Activated T-helper 1 cell treated with anti-CD3 and anti-CD28 coated beads, Interleukin-12 subunit alpha, Interleukin-12 subunit beta, Interleukin-2, Interleukin-4 antibody, amounts not matched to agents 30 ng/mL and 10 ng/mL and 1 ng/mL, durations not matched to agents 14 hours and 24 hours and 36 hours (primary cell): ENCODE results near the gene HDAC4. TPM values are rescaled to one million over a fixed set of nuclear protein-coding genes. Genes with fewer than 3 reads are reported as not detected.

ENCODE experiments used
- DNase-seq: peaks from one replicate; pipeline ENCODE4 v3.0.0; 2021; ENCODE audit warnings: low spot score
- H3K27ac Mint-ChIP-seq: one replicate; pipeline ENCODE4 v1.8.0; 2021; ENCODE audit warnings: mild to moderate bottlenecking, mixed read lengths
- H3K27me3 Mint-ChIP-seq: one replicate; pipeline ENCODE4 v1.8.0; 2022; ENCODE audit warnings: mild to moderate bottlenecking, moderate library complexity, mixed read lengths; ENCODE audit not compliant: insufficient read depth
- H3K36me3 Mint-ChIP-seq: one replicate; pipeline ENCODE4 v1.8.0; 2021; ENCODE audit warnings: low read depth, mixed read lengths
- H3K4me1 Mint-ChIP-seq: one replicate; pipeline ENCODE4 v1.8.0; 2021; ENCODE audit warnings: low read depth, mixed read lengths
- H3K4me3 Mint-ChIP-seq: one replicate; pipeline ENCODE4 v1.8.0; 2021; ENCODE audit warnings: mild to moderate bottlenecking, moderate library complexity, mixed read lengths
- H3K9me3 Mint-ChIP-seq: one replicate; pipeline ENCODE4 v1.8.0; 2021; ENCODE audit warnings: mixed read lengths
- intact Hi-C: fragments of 100-400 bp; cut with micrococcal nuclease; formaldehyde crosslinking; loops from one replicate; pipeline ENCODE4 v1.15.1; 2024
- total RNA-seq: library from RNA; stranded (reverse); gene quantifications from 2 replicates; pipeline ENCODE4 v1.2.3, GENCODE V29; 2022

HDAC4 gene
- total RNA-seq, 1 donor from 2014 or later = 41.3 TPM

- Mint-ChIP-seq H3K9me3 (no peaks in the 10 kb centered on the region), H3K4me3 (peak overlapping the region; percentile 63), H3K36me3 (peaks cover 14% of the 10 kb centered on the region), H3K27me3 (peaks cover 7% of the 10 kb centered on the region), H3K27ac (no peak overlapping the region), H3K4me1 (peaks cover 66% of the 10 kb centered on the region)
- DNase-seq = no peak
- intact Hi-C loops = loop anchor here (1.0 to 2.0 kb wide), 10 partner anchors 9 to 105 kb away; no protein-coding TSS in a partner anchor
Observed at GRCh38 chr2:239275847-239276831, 124.7 kb downstream of the HDAC4 start.

- Mint-ChIP-seq H3K27me3 (peaks cover 8% of the 10 kb centered on the region), H3K4me1 (peaks cover 70% of the 10 kb centered on the region), H3K4me3 (peak overlapping the region; percentile 63), H3K9me3 (no peaks in the 10 kb centered on the region), H3K36me3 (peaks cover 14% of the 10 kb centered on the region), H3K27ac (peak overlapping the region; percentile 83)
- DNase-seq = peak; percentile 81
- intact Hi-C loops = loop anchor here (1.0 to 2.0 kb wide), 10 partner anchors 8 to 106 kb away; no protein-coding TSS in a partner anchor
Observed at GRCh38 chr2:239275044-239275685, 125.7 kb downstream of the HDAC4 start.

GRCh38 chr2:239274391-239275043 lies 126.3 kb downstream of the HDAC4 start:
- Mint-ChIP-seq H3K27me3 (peaks cover 9% of the 10 kb centered on the region), H3K9me3 (no peaks in the 10 kb centered on the region), H3K4me1 (peaks cover 76% of the 10 kb centered on the region), H3K4me3 (peak overlapping the region; percentile 63), H3K36me3 (peaks cover 14% of the 10 kb centered on the region), H3K27ac (peak overlapping the region; percentile 83)
- DNase-seq = no peak
- intact Hi-C loops = loop anchor here (1.0 to 2.0 kb wide), 10 partner anchors 7 to 107 kb away; no protein-coding TSS in a partner anchor

DNA sequence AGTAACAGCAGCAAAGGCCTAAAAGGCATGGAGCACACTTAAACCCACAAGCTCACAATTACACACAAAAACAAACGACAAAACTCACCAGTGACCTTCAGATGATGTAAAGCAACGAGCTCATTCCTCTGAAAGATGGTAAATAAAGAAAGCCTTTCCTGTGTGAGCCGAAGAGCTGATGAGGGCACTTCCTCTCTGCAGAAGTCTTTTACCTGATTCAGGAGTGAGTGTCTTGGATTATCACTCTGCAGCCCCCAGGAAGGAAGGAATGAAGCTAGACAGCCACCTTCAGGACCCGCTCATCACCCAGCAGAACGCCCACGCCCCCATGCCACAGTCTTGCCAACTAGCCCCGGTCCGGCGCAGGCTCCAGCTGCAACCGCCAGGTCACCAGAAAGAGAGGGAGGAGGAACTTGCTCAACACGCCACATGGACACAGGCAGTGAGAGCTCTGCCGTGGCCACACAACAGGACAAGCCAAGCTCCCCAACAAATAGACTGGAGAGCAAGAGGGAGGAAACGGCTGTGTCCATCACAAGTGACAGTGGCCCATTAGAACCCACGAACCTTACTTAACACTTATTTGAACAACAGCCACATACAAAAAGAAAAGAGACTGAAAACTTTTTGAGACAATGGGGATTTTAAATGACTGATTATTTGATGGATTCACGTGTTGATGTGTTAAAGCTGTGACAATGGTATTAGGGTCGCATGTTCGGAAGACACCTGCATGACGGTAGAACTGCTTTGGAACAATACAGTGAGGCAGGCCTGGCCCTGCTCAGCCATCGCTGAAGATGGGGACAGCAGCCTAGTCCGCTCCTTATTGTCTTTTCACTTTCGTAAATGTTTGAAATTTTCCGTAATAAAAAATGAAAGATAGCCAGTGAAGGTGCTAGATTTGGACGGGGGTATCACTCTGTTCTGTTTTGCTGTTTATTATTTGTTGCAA lies 127.3 kb downstream of the HDAC4 start:
- Mint-ChIP-seq H3K27ac (peak overlapping the region; percentile 63), H3K4me1 (peaks cover 86% of the 10 kb centered on the region), H3K36me3 (peaks cover 14% of the 10 kb centered on the region), H3K27me3 (peaks cover 12% of the 10 kb centered on the region), H3K9me3 (no peaks in the 10 kb centered on the region), H3K4me3 (peak overlapping the region; percentile 69)
- no peak for DNase-seq
- intact Hi-C loops = loop anchor here (2.0 kb wide), 1 partner anchor 53 kb away; no protein-coding TSS in a partner anchor

GRCh38 chr2:239272626-239273025 lies 128.2 kb downstream of the HDAC4 start:
- no peak for DNase-seq
- no peak overlapping the region for H3K4me3 Mint-ChIP-seq
- intact Hi-C loops = no loop called here
- no peaks in the 10 kb centered on the region for H3K9me3 Mint-ChIP-seq
- peaks cover 10% of the 10 kb centered on the region for H3K36me3 Mint-ChIP-seq
- peaks cover 89% of the 10 kb centered on the region for H3K4me1 Mint-ChIP-seq
- H3K27ac Mint-ChIP-seq = no peak overlapping the region
- H3K27me3 Mint-ChIP-seq = peaks cover 12% of the 10 kb centered on the region

- DNase-seq = no peak
- intact Hi-C loops = no loop called here
- Mint-ChIP-seq H3K36me3 (peaks cover 10% of the 10 kb centered on the region), H3K4me3 (no peak overlapping the region), H3K9me3 (no peaks in the 10 kb centered on the region), H3K27ac (no peak overlapping the region), H3K4me1 (peaks cover 92% of the 10 kb centered on the region), H3K27me3 (peaks cover 12% of the 10 kb centered on the region)
Observed at GRCh38 chr2:239271882-239272281, 128.9 kb downstream of the HDAC4 start.

- intact Hi-C loops = no loop called here
- H3K36me3 Mint-ChIP-seq = peaks cover 10% of the 10 kb centered on the region
Observed at GRCh38 chr2:239271471-239271870, 129.3 kb downstream of the HDAC4 start.

GRCh38 chr2:239269916-239270315 lies 130.9 kb downstream of the HDAC4 start:
- no peak for DNase-seq
- peaks cover 90% of the 10 kb centered on the region for H3K4me1 Mint-ChIP-seq
- H3K36me3 Mint-ChIP-seq = peaks cover 10% of the 10 kb centered on the region
- intact Hi-C loops = loop anchor here (5.0 to 10.0 kb wide), 4 partner anchors 235 to 865 kb away; partner anchors contain the start of gene COPS9
- H3K4me3 Mint-ChIP-seq = peak overlapping the region; percentile 32
- peaks cover 12% of the 10 kb centered on the region for H3K27me3 Mint-ChIP-seq
- no peaks in the 10 kb centered on the region for H3K9me3 Mint-ChIP-seq
- no peak overlapping the region for H3K27ac Mint-ChIP-seq

More at GRCh38 chr2:239271471-239271870, 129.3 kb downstream of the HDAC4 start:
- Mint-ChIP-seq H3K27ac (no peak overlapping the region), H3K4me1 (peaks cover 92% of the 10 kb centered on the region), H3K9me3 (no peaks in the 10 kb centered on the region), H3K4me3 (no peak overlapping the region), H3K27me3 (peaks cover 12% of the 10 kb centered on the region)
- no peak for DNase-seq

DNA sequence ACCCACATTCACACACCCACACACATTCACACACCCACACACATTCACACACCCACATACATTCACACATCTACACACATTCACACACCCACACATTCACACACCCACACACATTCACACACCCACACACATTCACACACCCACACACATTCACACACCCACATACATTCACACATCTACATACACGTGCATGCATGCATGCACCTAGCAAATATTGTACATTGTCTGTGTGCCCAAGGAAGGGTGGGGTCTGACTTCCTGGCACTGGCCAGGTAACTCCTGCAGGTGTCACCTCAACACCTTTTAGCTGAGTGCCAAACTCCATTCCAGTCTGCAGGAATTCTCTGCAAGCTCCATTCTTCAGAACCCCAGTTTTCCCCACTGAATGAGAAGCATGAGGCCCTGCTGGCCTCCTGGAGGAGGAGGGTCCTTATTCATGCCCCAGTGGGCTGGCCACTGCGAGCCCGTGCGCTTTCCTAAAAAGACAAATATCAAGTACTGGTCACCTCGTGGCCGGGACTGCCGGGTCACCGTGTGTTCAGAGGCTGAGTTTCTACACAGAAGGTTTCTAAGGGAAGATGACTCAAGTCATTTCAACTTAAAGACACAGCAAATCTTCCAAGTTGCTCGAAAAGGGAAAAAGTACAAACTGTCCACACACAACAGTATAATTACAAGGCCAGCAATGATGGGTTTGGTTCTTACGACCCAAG lies 131.5 kb downstream of the HDAC4 start:
- Mint-ChIP-seq H3K4me3 (peak overlapping the region; percentile 32), H3K36me3 (peaks cover 10% of the 10 kb centered on the region), H3K27me3 (peaks cover 12% of the 10 kb centered on the region), H3K27ac (peak overlapping the region; percentile 89), H3K4me1 (peaks cover 88% of the 10 kb centered on the region), H3K9me3 (no peaks in the 10 kb centered on the region)
- no peak for DNase-seq
- intact Hi-C loops = loop anchor here (5.0 to 10.0 kb wide), 4 partner anchors 235 to 865 kb away; partner anchors contain the start of gene COPS9

DNA sequence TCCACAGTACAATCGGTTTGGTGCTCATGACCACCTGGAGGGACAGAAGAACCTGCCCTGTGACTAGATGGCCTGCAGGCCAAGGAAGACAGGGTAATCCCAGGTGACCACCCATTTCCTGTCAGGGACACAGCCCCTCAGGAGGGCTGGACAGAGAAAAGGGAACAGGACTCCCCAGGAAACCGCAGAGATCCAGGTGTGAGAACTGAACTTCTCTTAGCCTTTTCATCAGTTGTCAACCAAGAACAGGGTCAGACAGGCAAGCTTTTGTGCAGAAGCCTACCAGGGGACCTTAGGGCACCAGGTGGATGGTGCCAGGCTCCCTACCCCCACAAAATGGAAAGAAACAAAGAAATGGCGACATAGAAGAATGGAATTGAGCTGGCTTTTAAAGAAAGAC lies 132.3 kb downstream of the HDAC4 start:
- no peak for DNase-seq
- Mint-ChIP-seq H3K9me3 (no peaks in the 10 kb centered on the region), H3K36me3 (peaks cover 10% of the 10 kb centered on the region), H3K27me3 (peaks cover 12% of the 10 kb centered on the region), H3K27ac (peak overlapping the region; percentile 89), H3K4me1 (peaks cover 88% of the 10 kb centered on the region), H3K4me3 (peak overlapping the region; percentile 5)
- intact Hi-C loops = loop anchor here (5.0 to 10.0 kb wide), 4 partner anchors 234 to 866 kb away; partner anchors contain the start of gene COPS9

GRCh38 chr2:239268082-239268481 lies 132.7 kb downstream of the HDAC4 start:
- peaks cover 12% of the 10 kb centered on the region for H3K27me3 Mint-ChIP-seq
- H3K4me3 Mint-ChIP-seq = peak overlapping the region; percentile 84
- H3K27ac Mint-ChIP-seq = peak overlapping the region; percentile 89
- H3K9me3 Mint-ChIP-seq = no peaks in the 10 kb centered on the region
- intact Hi-C loops = loop anchor here (5.0 to 10.0 kb wide), 4 partner anchors 233 to 867 kb away; partner anchors contain the start of gene COPS9
- peaks cover 10% of the 10 kb centered on the region for H3K36me3 Mint-ChIP-seq
- DNase-seq = no peak
- peaks cover 88% of the 10 kb centered on the region for H3K4me1 Mint-ChIP-seq
